ENCODE measurements around the gene SLC52A1.
"Not testable (repeated sequence)": the region's sequence is repeated elsewhere in the genome, so short reads cannot be mapped to it uniquely, and the experiment has no call there.

Gene SLC52A1

DNA sequence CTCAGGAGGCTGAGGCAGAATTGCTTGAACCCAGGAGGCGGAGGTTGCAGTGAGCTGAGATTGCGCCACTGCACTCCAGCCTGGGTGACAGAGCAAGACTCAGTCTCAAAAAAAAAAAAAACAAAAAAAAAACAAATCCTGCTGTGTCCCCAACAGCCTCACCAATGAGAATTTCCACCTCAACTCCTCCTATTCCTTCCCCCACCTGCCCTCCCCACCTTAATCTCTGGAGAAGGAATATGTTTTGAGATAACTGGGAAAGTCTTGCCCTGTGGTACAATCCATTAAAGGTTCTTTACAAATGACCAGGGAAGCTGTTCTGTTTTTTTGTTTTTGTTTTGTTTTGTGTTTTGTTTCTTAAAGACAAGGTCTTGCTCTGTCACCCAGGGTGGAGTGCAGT is 5.1 kb downstream of the SLC52A1 start:
- DNase-seq, result not testable (repeated sequence)

DNA sequence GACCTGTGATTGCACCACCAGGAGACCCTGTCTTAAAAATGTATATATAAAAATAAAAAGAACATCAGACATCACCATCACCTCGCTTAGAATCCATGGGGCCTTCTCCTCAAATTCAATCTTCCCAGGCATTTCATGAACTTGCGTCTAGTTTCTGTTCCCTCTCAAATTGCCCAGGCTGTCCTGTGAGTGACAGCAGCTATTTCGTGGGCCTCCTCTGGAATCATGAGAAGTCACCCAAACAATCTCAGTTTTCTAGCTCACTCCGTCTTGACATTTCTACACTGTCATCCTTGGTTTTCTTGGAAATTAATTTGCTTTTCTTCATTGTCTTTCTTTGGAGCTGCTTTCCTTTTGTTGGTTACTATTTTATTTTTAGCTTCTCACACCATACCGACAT is 7.3 kb downstream of the SLC52A1 start:
- no peak for DNase-seq

DNA sequence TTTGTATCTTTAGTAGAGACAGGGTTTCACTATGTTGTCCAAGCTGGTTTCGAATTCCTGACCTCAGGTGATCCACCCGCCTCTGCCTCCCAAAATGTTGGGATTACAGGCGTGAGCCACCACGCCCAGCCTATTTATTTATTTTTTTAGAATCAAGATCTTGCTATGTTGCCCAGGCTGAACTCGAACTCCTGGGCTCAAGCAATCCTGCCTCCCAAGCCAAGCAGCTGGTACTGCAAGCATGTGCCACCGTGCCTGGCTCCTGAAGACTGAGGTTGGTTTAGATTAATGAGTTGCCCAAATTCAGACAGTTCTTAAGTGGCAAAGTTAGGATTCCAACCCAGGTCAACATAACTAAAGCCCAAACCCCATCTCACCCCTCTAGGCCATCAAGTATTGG is 7.9 kb downstream of the SLC52A1 start:
- DNase-seq, result no peak

DNA sequence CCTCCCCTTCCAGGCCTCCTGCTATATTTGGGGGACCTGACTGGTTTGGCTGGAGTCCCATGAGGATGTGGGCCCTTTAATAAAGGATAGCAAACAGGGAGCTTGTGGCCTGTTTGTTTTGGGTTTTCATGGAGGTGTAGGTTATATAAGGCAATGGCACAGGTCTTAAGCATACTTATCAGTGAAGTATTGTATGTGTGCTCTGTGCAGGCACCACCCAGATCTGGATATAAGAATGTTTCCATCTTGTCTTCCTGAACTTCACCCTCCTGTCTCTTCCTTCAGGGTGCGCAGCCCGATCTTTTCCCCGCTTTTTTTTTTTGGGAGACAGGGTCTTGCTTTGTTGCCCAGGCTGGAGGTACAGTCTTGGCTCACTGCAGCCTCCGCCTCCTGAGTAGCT is 10.6 kb downstream of the SLC52A1 start:
- no peak for DNase-seq

DNA sequence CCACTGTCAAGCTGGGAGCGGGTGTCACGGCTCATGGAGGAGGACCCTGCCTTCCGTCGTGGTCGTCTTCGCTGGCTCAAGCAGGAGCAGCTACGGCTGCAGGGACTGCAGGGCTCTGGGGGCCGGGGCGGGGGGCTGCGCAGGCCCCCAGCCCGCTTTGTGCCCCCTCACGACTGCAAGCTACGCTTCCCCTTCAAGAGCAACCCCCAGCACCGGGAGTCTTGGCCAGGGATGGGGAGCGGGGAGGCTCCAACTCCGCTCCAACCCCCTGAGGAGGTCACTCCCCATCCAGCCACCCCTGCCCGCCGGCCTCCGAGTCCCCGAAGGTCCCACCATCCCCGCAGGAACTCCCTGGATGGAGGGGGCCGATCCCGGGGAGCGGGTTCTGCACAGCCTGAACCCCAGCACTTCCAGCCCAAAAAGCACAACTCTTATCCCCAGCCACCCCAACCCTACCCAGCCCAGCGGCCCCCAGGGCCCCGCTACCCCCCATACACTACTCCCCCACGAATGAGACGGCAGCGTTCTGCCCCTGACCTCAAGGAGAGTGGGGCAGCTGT is 11.6 kb downstream of the SLC52A1 start:
- no peak for DNase-seq

DNA sequence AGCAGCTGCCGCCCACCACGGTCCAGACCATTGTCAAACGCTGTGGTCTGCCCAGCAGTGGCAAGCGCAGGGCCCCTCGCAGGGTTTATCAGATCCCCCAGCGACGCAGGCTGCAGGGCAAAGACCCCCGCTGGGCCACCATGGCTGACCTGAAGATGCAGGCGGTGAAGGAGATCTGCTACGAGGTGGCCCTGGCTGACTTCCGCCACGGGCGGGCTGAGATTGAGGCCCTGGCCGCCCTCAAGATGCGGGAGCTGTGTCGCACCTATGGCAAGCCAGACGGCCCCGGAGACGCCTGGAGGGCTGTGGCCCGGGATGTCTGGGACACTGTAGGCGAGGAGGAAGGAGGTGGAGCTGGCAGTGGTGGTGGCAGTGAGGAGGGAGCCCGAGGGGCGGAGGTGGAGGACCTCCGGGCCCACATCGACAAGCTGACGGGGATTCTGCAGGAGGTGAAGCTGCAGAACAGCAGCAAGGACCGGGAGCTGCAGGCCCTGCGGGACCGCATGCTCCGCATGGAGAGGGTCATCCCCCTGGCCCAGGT is 13.0 kb downstream of the SLC52A1 start:
- DNase-seq, result no peak

DNA sequence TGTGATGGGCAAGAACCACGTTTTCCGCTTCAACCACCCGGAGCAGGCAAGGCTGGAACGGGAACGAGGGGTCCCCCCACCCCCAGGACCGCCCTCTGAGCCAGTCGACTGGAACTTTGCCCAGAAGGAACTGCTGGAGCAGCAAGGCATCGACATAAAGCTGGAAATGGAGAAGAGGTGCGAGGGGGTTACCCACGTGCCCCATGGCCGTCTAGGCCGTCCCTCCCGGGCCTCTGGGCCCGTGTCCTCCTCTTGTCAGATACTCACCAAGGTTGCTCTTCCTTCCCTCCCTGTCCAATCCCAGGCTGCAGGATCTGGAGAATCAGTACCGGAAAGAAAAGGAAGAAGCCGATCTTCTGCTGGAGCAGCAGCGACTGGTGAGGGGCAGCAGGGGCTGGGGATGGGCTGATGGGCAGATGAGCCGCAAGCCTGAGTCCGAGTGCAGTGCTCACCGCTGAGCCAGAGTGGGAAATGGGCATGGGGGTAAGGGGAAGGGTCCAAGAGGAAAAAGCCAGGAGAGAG is 14.7 kb downstream of the SLC52A1 start:
- no peak for DNase-seq

DNA sequence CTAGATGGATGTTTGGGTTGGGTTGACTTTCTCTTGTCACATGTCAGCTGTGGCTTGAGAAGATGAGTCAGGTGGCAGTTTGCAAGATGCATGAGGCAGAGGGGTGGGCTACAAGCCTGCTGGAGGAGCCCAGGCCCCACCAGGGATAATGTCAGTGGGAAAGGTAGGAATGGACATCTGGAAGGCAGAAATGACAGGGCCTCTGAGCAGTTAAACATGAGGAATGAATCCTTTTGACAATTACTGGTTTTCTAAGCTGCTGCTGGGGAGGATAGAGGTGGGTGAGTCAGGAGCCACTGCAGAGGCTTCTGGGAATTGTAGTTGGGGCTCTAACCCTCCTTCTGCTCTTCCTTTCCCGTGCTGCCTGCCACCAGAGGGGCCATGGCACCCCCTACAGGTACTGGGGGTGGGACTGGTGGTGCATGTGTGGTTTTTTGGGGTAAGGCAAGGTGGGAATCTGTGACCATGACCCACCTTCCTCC is 15.7 kb downstream of the SLC52A1 start:
- peak; percentile 22 for DNase-seq

DNA sequence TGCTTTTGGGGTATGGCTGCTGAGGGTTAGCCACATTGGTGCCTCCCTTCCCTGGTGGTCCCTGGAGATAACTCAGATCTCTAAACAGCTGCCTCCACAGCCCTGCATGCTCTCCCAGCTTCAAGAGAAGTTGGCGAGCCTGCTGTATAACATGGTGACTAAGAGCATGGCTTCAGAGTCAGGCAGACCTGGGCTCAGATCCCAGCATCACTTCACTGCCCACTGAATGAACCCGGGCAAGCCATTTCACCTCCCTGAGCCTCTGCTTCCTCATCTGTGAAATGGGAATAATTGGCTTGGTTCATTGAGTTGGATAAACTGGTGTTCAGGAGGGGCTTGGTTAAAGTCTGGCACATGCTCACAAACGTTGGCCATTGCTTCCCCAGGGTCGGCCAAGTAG is 20.9 kb downstream of the SLC52A1 start:
- no peak for DNase-seq

DNA sequence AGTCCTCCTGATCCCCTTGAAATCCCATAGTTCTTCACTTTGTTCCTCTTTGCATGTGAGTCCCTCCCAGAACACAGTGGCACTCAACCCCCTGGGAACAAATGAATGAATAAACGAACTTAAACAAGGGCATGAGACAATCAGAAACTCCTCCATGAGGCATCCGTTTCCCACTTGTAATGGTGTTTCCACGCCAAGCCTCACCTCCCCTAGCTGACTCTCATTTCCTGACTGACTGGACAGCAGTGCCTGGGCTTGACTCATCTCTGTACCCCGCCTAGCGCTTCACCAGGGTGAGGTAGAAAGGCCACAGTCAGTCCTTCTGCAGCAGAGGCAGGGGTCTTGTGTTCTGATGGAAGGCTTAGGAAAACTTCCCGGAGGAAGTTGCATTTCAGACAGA is 23.3 kb downstream of the SLC52A1 start:
- peak; percentile 35 for DNase-seq

DNA sequence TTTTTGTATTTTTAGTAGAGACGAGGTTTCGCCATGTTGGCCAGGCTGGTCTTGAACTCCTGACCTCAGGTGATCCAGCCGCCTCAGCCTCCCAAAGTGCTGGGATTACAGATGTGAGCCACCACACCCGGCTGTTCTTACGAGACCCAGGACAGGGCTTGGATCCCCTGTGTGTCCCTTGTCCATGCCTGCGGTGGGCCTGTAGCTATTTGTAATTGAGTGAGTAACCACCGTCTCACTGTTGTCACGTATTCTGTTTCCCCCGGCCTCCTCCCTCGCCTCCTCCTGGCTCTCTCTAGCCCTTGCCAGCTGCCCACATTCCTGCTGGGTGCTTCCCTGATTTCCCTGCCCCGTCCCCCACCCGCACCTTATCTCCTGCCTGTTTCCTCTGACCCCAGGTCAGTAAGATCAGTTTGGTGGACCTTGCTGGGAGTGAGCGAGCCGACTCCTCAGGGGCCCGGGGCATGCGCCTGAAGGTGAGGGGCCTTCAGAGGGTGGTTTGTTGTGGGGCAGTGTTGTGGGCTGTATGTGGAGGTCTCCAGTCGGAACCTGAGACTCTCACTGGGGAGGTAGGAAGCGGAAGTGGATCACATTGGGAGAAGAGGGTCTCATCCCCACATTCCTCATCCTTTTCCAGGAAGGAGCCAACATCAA is 31.9 kb downstream of the SLC52A1 start:
- DNase-seq, result no peak

DNA sequence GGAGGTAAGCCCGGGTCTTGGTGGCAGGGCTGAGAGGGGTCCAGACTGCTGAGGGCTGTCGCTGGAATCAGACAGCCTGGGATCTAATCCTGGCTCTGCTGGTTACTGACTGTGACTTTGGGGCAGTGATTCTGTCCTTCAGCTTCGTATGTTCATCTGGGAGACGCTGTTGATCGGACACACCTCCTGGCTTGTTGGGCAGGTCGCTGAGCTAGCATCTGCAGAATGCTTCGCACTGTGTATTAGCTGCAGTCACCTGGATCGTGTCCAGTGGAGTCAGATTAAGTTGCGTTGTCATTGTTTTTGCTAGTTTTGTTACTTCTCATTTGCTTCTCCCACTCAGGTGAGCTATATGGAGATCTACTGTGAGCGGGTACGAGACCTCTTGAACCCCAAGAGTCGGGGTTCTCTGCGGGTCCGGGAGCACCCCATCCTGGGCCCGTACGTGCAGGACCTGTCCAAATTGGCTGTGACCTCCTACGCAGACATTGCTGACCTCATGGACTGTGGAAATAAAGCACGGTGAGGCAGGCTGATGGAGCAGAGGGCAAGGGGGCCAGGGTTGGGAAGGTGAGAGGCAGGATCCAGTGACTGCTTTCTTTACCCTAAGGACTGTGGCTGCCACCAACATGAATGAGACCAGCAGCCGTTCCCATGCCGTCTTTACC is 33.0 kb downstream of the SLC52A1 start:
- DNase-seq, result no peak

DNA sequence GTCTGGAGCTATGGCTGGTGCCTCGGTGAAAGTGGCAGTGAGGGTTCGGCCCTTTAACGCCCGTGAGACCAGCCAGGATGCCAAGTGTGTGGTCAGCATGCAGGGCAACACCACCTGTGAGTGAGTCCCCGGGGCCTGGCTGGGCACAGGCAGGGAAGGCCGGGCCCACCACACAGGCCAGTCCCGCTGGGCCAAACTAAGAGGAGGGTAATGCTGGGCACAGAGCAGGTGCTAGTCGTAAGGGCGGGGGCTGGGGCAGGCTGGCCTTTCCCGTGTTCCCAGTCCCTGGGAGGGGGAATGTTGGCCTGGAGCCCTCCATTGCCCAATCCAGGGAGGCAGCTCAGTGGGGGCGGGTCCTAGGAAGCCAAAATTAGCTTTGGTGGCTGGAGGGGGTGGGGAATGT is 35.0 kb downstream of the SLC52A1 start:
- DNase-seq, result no peak

DNA sequence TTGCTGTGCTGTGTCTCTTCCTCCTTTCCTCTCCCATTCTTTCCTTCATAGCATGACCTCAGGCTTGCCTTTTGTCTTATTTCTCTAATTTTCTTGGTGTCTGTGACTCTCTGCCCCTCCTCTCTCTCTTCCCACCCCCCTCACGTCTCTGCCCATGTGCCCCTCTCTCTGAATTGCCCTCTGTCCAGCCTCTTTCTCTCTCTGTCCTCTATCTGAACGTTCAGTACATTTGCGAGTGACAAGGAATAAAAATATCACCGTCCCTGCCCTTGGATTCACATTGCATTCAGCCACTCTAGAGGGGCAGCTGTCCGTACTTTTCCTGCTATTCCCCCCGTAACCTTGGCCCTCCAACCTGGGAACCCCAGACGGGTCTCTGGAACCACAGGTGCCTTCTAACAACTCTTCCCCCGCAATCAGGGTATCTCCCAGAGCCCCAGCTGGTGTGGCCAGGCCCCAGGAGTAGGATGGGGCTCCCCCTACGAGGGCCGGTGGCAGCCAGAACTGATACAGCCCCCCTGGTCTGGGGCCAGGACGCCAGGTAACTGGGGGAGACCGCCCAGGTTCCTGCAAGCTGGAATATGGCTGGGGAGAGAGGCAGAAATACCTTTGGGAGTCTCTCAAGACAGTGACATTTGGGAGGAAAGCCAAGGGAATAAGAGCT is 35.7 kb downstream of the SLC52A1 start:
- DNase-seq, result no peak

DNA sequence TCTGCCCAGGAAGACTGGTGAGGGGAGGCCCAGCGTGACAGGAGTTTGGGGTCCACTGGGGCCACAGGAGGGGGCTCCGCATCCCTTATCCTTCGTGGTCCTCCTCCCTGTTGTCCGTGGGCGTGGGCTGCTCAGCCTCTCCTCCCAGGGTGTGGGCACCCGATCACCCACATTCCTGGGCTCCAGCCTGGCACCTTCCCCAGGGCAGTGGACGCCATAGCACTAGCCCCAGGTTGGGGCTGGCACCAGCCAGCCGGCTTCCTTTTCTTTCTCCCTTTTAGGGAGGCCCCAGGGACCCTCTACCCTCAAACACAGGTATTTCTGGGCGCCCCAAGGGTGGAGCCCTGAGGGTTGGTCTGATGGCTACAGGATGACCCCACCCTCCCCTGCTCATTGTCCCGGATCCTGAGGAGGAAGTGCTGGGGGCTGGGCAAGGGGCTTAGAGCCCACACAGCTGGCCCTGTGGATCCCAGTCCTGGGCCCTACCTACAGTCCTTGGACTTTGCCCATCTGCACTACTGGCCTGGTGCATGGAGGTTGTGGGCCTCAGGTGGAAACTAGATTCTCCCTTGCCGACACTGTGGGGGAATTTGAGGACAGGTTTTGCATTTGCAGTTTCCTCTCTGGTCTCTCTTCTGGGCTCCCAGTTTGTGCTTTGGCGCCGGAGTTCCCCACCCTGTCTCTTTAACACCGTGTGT is 36.3 kb downstream of the SLC52A1 start:
- no peak for DNase-seq

DNA sequence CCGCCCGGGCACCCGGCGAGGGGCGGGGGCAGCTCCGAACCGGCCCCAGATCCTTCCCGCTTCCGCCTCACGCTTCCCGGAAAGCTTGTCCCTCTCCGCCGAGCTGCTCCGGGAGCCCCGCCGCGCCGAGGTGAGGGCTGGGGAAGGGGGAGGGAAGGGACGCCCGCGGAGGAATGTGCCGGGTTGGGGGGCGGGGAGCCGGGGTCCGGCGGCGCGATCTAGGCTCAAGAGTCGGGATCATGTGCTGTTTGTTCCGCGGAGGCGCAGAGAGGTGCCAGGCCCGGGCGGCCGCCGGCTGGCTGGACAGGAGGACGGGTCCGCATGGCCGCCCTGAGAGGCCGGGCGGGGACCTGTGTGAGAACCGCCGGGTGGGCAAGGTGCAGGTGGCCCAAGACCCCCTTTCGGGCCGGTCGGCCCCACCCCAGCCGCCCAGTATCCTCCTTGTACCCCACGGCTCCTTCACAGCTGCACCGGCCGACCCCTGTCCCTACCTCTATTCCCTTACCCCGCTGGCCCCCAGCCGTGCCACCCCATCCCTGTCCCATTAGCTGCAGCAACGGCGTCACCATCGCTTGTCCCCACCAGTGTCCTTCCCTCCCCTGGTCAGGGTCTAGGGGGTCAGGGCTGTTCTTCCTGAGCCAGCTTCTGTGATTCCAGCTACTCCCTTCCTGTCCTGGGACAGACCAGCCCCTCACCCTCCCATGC is 37.0 kb downstream of the SLC52A1 start:
- DNase-seq, result no peak

DNA sequence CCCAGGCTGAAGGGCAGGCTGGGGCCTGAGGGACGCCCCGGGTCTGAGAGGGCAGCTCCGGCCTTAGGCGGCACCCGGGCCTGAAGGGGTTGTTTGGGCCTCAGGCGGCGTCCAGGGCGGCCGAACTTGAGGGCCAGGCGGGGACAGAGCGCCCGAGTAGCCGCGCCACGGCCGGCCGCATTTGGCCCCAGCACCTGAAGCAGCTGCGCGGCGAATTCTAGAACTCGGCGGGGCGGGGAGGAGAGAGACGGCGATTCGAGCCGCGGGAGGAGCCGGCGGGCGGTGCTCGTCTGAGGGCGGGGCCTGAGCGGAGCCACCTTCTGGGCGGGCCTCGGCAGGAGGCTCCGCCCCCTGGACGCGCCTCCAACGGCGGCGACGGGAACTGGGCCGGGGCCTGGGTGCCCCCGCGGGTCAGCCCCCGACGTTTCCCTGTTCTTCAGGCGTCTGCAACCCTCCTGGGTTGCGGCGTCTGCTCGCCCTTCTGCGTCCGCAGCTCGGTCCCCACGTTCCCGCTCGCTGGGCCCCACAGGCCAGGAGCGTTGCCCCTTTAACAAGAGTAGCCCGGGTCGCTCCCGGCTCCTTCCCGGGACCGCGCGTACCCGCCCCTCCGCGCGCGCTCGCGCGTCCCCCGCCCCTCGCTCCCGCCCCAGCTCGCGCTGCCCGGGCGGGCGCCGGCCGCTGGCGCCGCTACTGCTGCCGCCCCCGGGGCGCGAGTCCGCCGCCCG is 37.8 kb downstream of the SLC52A1 start, which contains the start of the genes INCA1 and KIF1C:
Gene INCA1 (minus strand): TSS at position 221 of the 725 bp plus-strand sequence. CDS start 3,085 bp downstream, outside the sequence.
Gene KIF1C (plus strand): TSS at position 649 of the 725 bp plus-strand sequence. CDS start 2,297 bp downstream, outside the sequence.
- peak; percentile 87 for DNase-seq

DNA sequence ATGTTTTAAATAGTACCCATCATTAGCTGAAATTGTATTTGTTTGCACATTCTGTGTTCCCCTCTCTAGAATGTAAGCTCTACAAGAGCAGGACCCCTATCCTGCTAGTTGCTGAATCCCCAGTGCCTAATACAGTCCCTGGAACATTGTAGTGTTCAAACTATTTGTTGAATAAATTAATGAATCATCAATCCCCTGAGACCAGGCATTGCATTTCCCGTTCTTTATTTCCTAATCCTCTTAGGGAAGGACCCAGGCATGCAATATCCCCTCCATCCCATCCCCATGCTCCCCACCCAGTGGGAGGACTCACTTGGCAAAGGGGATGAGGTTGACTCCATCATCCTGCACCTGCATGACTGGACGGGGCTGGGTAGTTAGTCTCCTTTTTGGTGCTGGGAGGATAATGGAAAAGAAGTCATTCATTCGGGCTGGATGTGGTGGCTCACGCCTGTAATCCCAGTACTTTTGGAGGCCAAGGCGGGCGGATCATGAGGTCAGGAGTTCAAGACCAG is 41.1 kb downstream of the SLC52A1 start:
- no peak for DNase-seq

DNA sequence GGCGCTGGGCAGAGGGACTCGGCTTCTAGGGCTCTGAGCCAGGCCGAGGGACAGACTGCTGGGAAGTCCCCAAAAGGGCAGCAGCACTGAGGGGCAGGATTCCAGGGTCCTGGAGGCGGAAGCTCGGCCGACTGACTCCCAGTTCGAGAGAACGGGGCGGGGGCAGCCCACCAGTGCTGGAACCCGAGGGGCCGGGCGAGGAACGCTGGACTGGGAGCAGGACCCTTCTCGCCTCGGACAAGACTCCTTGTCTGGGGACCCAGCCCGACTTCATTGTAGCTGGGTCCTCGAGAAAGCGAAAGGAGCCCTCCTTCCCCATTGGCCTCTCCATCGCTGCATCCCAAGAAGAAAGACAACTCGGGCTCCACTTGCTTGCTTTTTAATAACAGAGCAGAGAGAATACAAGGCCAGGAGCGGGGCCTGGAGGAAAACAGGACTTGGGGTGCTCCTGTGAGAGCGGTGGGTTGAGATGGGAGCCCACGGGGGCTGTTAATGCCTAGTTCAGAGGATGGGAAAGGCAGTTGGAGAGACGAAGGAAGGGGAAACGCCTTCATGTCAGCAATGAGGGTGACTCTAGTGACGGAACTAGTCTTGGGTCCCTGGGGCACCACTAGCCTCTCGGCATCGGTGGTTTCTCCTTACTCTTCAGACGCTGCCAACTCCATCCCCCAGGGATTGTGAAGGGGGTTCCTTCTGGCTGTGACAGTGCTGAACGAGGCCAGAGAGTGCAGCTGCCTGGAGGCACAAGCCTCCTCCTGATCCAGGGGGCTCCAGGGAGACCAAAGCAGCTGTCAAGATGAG is 47.3 kb downstream of the SLC52A1 start:
- no peak for DNase-seq

Measured in HCEC 1CT (cell line).